Activated naive CD8-positive, alpha-beta T cell treated with anti-CD3 and anti-CD28 coated beads, Interleukin-2, amount 10 ng/mL, durations not matched to agents 7 days and 5 days (primary cell): ENCODE data around the gene CIAO3. TPM values are rescaled to one million over a fixed set of nuclear protein-coding genes. Genes with fewer than 3 reads are reported as not detected.
"Not testable (repeated sequence)": the region's sequence is repeated elsewhere in the genome, so short reads cannot be mapped to it uniquely, and the experiment has no call there.

Experiments
- ATAC-seq: fragments of 150-1000 bp; cut with Tn5 transposase; one replicate; pipeline ENCODE4 v1.10.0; 2021; ENCODE audit warnings: low read depth, moderate library complexity
- POLR2A ChIA-PET: fragments of 350-600 bp; sonication (Branson Sonifier 250); formaldehyde crosslinking; loops from one replicate; lab custom pipeline; 2021; ENCODE audit warnings: antibody characterized with exemption; lab: Charles Lee
- DNase-seq: peaks from one replicate; pipeline ENCODE4 v3.0.0; 2021
- H3K27ac Mint-ChIP-seq: one replicate; pipeline ENCODE4 v1.8.0; 2022; ENCODE audit warnings: mild to moderate bottlenecking, mixed read lengths
- H3K27me3 Mint-ChIP-seq: one replicate; pipeline ENCODE4 v1.8.0; 2022; ENCODE audit warnings: mild to moderate bottlenecking, moderate library complexity, mixed read lengths
- H3K36me3 Mint-ChIP-seq: one replicate; pipeline ENCODE4 v1.8.0; 2021; ENCODE audit warnings: mild to moderate bottlenecking, mixed read lengths
- H3K4me1 Mint-ChIP-seq: one replicate; pipeline ENCODE4 v1.8.0; 2021; ENCODE audit warnings: mixed read lengths
- H3K4me3 Mint-ChIP-seq: one replicate; pipeline ENCODE4 v1.8.0; 2022; ENCODE audit warnings: mild to moderate bottlenecking, moderate library complexity, mixed read lengths
- H3K9me3 Mint-ChIP-seq: one replicate; pipeline ENCODE4 v1.8.0; 2021; ENCODE audit warnings: mixed read lengths
- total RNA-seq, 2 experiments: library from RNA; stranded (reverse); gene quantifications; one replicate each; pipeline ENCODE4 v1.2.3, GENCODE V29; 2021

The CIAO3 gene
- total RNA-seq, 2 experiments from 2014 or later: 39.6 to 42.4 TPM

DNA sequence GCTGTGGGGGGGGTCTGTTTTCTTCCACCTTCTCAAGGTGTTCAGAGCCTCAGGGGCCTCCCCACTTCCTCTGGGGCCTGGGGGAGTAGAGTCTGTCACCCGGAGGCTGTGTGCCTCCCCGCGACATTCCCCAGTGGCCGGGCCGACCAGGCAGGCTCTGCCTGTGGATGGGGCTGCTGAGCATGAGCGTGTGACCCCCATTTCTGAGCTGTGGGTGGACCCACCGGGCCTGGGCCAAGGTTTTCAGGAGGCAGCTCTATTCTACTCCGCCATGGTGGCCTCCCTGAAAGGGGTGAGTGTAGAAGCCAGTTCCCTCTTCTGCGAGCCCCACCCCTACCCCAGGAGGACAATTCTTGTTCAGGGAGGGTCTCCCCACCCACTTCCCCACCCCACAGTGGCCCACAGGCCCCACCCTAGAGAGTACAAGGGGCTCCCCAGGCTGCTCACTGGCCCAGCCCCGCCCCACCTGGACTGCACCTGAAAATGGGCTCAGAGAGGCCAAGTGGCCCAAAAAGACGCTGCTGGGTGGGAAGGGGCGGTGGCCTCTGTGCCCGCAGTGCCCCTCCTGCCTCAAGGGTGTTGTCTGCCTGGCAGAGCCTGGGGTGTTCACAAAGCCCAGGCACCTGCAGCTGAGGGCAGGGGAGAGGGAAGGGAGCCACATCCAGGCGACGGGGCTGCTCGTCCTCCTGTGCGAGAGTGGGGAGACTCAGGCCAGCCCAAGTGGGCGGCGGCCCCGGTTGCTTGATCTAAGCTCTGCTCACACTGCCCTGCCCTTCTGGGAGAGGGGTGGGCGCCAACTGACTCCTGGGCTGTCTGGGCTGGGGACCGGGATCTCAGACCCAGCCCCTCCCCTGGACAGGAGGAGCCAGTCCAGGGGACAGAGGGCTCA lies 21.1 kb upstream of the CIAO3 start:
- Mint-ChIP-seq H3K4me1 (peaks cover 5% of the 10 kb centered on the region), H3K27me3 (no peaks in the 10 kb centered on the region), H3K27ac (no peak overlapping the region), H3K9me3 (no peaks in the 10 kb centered on the region), H3K36me3 (no peaks in the 10 kb centered on the region), H3K4me3 (no peak overlapping the region)
- POLR2A ChIA-PET: no interaction called here
- DNase-seq: no peak
- ATAC-seq: no peak

DNA sequence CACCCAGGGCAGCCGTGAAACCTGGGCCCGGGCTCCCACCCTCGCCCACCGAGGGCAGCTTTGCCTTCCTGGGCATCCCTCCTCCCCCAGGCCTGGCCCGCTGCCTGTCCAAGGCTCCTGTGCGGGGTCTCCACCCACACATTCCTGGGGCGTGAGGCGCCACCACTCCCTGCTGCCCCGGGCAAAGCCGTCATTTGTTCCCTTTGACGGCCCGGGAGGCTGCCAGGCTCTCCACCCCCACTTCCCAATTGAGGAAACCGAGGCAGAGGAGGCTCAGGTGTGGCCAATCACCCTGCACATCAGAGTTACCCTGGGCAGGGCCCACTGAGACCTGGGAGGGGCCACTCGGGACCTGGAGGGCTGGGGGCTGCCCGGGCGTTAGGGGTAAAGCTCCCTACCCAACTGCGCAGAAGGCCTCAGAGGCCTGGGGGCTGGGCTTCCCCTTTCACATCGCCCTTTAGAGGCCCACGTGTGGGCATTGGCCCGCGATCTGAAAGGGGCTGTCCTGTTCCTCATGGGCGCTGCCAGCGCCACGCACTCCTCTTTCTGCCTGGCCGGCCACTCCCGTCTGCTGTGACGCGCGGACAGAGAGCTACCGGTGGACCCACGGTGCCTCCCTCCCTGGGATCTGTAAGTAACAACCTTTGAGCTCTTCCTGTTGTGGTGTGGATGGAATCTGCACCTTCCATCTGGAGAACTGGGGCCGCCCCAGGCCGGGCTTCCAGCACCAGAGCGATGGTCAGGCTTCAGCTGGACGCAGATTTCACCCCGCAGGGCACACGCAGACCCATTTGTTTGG lies 19.9 kb upstream of the CIAO3 start, which contains the start of gene MSLN:
MSLN (plus strand) TSS at position 190 of the 799 bp plus-strand sequence. CDS start 1,947 bp downstream, outside the sequence.
- Mint-ChIP-seq H3K9me3 (no peaks in the 10 kb centered on the region), H3K4me1 (peaks cover 5% of the 10 kb centered on the region), H3K27me3 (peaks cover 6% of the 10 kb centered on the region), H3K4me3 (no peak within 1 kb of the TSS), H3K36me3 (no peaks in the 10 kb centered on the region), H3K27ac (no peak within 1 kb of the TSS)
- POLR2A ChIA-PET: interaction anchor here (0.6 kb wide), 1 partner anchor 92 kb away, joined by 3 read pairs; no protein-coding TSS in a partner anchor
- ATAC-seq (no peak), DNase-seq (no peak)

- DNase-seq: no peak
- no peak for ATAC-seq
- POLR2A ChIA-PET: no interaction called here
- H3K27me3 Mint-ChIP-seq: peaks cover 6% of the 10 kb centered on the region
- H3K36me3 Mint-ChIP-seq: no peaks in the 10 kb centered on the region
- H3K9me3 Mint-ChIP-seq: no peaks in the 10 kb centered on the region
- no peak overlapping the region for H3K4me3 Mint-ChIP-seq
- H3K27ac Mint-ChIP-seq: no peak overlapping the region
- peaks cover 5% of the 10 kb centered on the region for H3K4me1 Mint-ChIP-seq
Measured at GRCh38 chr16:760065-760464, 19.3 kb upstream of the CIAO3 start.

DNA sequence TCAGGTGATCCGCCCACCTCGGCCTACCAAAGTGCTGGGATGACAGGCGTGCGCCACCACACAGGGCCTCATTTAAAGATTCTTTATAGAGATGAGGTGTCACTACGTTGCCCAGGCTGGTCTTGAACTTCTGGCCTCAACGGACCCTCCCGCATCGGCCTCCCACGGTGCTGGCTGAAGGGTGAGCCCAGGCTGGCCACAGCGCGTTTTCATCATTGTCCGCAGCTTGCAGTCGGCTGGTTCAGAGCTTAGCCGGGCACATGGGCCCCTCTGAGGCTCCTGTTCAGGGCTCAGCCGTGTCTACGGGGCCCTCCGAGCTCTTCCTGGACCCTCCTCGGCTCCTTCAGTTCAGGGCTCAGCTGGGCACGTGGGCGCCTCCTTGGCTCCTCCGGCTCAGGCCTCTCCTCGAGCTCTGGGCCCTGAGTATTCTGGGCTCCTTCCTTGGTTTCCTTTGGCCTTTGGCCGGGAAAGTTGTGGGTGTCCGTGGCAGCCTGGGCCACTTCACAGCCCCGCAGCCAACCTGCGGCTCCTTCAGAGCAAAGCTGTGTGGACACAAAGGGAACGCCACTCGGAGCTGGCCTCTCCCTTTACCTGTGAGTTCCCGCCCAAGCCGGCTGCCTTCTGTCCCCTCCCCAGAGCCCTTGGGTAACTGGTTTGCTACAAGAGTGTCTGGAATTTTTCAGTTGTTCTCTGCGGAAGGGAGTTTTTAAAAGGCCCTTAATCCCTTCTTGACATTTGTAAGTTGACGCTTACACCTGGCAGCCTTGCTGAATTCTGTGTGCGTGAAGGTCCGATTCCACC lies 18.5 kb upstream of the CIAO3 start:
- no peak for DNase-seq
- Mint-ChIP-seq H3K27ac (no peak overlapping the region), H3K36me3 (no peaks in the 10 kb centered on the region), H3K9me3 (no peaks in the 10 kb centered on the region), H3K27me3 (peaks cover 7% of the 10 kb centered on the region), H3K4me1 (peaks cover 7% of the 10 kb centered on the region), H3K4me3 (no peak overlapping the region)
- no peak for ATAC-seq
- POLR2A ChIA-PET: no interaction called here

DNA sequence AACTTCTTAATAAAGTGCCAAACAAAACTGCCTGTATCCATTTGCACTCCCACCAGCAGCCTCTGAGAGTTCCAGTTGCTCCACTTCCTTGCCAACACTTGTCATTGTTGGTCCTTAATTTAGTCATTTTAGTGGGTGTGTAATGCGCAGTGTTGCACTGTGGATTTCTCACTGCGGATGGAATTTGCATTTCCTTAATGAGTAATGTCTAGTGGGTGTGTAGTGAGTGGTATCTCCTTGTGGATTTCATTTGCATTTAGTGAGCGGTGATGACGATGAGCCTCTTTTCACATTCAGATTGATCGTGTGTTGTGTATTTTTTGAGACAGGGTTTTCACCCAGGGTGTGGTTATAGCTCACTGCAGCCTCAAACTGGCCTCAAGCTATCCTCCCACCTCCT lies 15.6 kb upstream of the CIAO3 start:
- peaks cover 7% of the 10 kb centered on the region for H3K4me1 Mint-ChIP-seq
- H3K27me3 Mint-ChIP-seq: peaks cover 7% of the 10 kb centered on the region
- H3K36me3 Mint-ChIP-seq: no peaks in the 10 kb centered on the region
- POLR2A ChIA-PET: no interaction called here
- H3K9me3 Mint-ChIP-seq: no peaks in the 10 kb centered on the region
- no peak overlapping the region for H3K27ac Mint-ChIP-seq
- no peak for ATAC-seq
- no peak for DNase-seq
- H3K4me3 Mint-ChIP-seq: no peak overlapping the region

GRCh38 chr16:754656-755055 lies 13.9 kb upstream of the CIAO3 start:
- H3K4me1 Mint-ChIP-seq: peaks cover 7% of the 10 kb centered on the region
- ATAC-seq (peak; percentile 45), DNase-seq (no peak)
- no peak overlapping the region for H3K4me3 Mint-ChIP-seq
- H3K27me3 Mint-ChIP-seq: peaks cover 7% of the 10 kb centered on the region
- H3K9me3 Mint-ChIP-seq: no peaks in the 10 kb centered on the region
- H3K27ac Mint-ChIP-seq: no peak overlapping the region
- POLR2A ChIA-PET: interaction anchor here (0.8 to 1.0 kb wide), 2 partner anchors 12 to 14 kb away, joined by 3 to 5 read pairs; partner anchors contain the start of gene CIAO3
- H3K36me3 Mint-ChIP-seq: no peaks in the 10 kb centered on the region

- not testable (repeated sequence) for H3K27ac Mint-ChIP-seq, H3K4me1 Mint-ChIP-seq, ATAC-seq, H3K4me3 Mint-ChIP-seq, H3K27me3 Mint-ChIP-seq, H3K9me3 Mint-ChIP-seq, H3K36me3 Mint-ChIP-seq, DNase-seq
- POLR2A ChIA-PET: interaction anchor here (0.7 to 1.0 kb wide), 2 partner anchors 11 to 35 kb away, joined by 3 read pairs; no protein-coding TSS in a partner anchor
Measured at GRCh38 chr16:754121-754607, 13.4 kb upstream of the CIAO3 start.

GRCh38 chr16:752007-752312 lies 11.2 kb upstream of the CIAO3 start:
- H3K4me3 Mint-ChIP-seq: no peak overlapping the region
- H3K27ac Mint-ChIP-seq: no peak overlapping the region
- H3K27me3 Mint-ChIP-seq: peaks cover 7% of the 10 kb centered on the region
- DNase-seq (no peak), ATAC-seq (no peak)
- peaks cover 2% of the 10 kb centered on the region for H3K4me1 Mint-ChIP-seq
- no peaks in the 10 kb centered on the region for H3K36me3 Mint-ChIP-seq
- H3K9me3 Mint-ChIP-seq: no peaks in the 10 kb centered on the region
- POLR2A ChIA-PET: no interaction called here

DNA sequence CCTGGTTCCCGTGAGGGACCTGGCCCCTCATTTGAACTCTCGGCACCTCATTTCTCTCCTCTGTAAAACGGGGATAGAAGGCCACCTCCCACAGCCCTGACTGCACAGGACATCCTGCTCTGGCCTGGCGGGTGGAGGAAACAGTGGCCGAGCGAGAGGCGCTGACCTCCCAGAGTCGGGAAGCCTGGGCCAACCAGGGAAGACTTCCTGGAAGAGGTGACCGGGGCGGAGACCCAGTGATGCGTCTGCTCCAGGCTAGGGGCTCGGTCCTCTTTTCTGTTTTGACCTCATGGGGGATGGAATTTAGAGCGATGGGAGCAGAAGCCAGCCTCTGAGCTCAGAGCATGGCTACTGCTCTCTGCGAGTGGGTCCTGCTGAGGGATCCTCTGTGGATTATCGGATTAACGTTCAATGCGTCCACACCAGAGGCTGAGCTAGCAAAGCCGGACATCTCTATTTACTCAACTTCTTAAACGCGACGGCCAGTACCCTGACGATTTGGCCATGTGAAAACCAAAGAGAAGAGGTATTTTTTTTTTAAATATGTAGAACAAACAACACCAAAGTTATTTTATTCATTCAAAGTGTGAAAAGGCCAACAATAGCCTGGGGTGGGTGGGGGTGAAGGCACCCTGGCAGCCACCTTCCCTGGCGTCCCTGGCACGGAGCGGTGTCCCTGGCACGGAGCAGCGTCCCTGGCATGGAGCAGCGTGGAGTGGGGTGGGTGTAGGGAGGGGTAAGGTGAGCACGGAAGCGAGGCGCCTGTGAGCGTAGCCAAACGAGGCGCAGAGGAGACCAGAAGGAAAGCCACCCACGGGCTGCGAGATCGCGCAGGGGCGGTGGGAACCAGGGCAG lies 10.6 kb upstream of the CIAO3 start:
- H3K4me1 Mint-ChIP-seq: peaks cover 2% of the 10 kb centered on the region
- no peaks in the 10 kb centered on the region for H3K36me3 Mint-ChIP-seq
- no peak overlapping the region for H3K4me3 Mint-ChIP-seq
- H3K9me3 Mint-ChIP-seq: no peaks in the 10 kb centered on the region
- peaks cover 4% of the 10 kb centered on the region for H3K27me3 Mint-ChIP-seq
- DNase-seq (no peak), ATAC-seq (no peak)
- no peak overlapping the region for H3K27ac Mint-ChIP-seq
- POLR2A ChIA-PET: no interaction called here

DNA sequence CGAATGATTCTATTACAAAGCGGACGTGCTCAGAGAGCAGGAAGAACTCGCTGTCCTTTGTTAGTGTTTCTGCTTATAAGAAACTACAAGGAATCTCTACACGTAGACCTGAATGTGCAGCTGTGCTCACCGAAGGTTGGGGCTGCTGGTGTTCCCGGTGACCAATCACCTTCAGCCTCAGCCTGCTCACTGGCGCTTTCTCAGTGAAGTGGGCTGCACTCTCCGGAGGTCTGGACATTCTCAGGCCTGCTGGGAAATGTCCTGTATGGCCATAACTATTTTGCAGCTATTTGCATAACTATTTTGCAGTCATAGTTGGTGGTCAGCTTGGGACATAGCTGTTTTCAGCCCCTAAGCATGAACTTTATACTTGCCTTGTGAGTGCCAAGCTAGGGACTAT lies 9.7 kb upstream of the CIAO3 start:
- Mint-ChIP-seq H3K36me3 (no peaks in the 10 kb centered on the region), H3K4me1 (peaks cover 2% of the 10 kb centered on the region), H3K27me3 (peaks cover 2% of the 10 kb centered on the region), H3K9me3 (no peaks in the 10 kb centered on the region), H3K27ac (no peak overlapping the region), H3K4me3 (no peak overlapping the region)
- ATAC-seq (no peak), DNase-seq (no peak)
- POLR2A ChIA-PET: interaction anchor here (0.8 kb wide), 1 partner anchor 13 kb away, joined by 3 read pairs; no protein-coding TSS in a partner anchor

DNA sequence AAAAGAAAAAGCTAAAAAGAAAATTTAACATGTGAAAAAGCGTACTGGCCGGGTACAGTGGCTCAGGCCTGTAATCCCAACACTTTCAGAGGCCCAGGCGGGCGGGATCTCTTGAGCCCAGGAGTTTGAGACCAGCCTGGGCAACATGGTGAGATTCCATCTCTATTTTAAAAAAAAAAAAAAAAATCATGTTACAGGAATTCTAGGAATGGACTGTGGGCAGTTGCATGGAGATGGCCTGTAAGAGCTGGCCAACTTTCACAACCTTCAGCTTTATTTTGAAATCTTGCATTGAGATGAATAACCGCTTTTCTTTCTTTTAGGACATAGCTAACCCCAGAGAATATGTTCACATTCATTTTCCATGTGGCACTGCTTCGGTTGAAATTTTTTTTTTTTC lies 8.2 kb upstream of the CIAO3 start:
- no peak for DNase-seq

More for the DNA sequence above, 8.2 kb upstream of the CIAO3 start:
- Mint-ChIP-seq H3K4me1 (no peaks in the 10 kb centered on the region), H3K27me3 (no peaks in the 10 kb centered on the region), H3K36me3 (no peaks in the 10 kb centered on the region), H3K9me3 (no peaks in the 10 kb centered on the region), H3K4me3 (no peak overlapping the region), H3K27ac (no peak overlapping the region)
- ATAC-seq: no peak
- POLR2A ChIA-PET: interaction anchor here (1.2 kb wide), 1 partner anchor 8 kb away, joined by 3 read pairs; the partner anchor contains the start of gene CIAO3
